RWPE1 (cell line): ENCODE measurements around the gene IFT88.
A peak's percentile ranks its signal among the peaks of the same experiment; 100 is the strongest.

Experiments used
- CTCF ChIA-PET: fragments of 350-600 bp; sonication (Branson Sonifier 250); formaldehyde crosslinking; extraction: SDS; loops from one replicate; lab custom pipeline; 2021; lab: Yijun Ruan, JAX
- POLR2A ChIA-PET: fragments of 400-600 bp; formaldehyde crosslinking; extraction: SDS; loops from one replicate; lab custom pipeline; 2020; ENCODE audit warnings: antibody characterized with exemption; ENCODE audit not compliant: low non-redundant PET; lab: Yijun Ruan, JAX
- DNase-seq: peaks from one replicate; pipeline ENCODE4 v3.0.0; 2012; ENCODE audit warnings: low spot score
- H3K27ac ChIP-seq: fragments of 450-650 bp; 2 replicates; pipeline ENCODE4 v1.5.1; 2017
- CTCF ChIP-seq: fragments of 450-650 bp; conservative IDR thresholded peaks from 2 replicates; pipeline ENCODE4 v1.5.1; 2017; ENCODE audit warnings: low read depth, mild to moderate bottlenecking

The IFT88 gene

GRCh38 chr13:20561741-20562140 lies 5.2 kb upstream of the IFT88 start:
- no peak for TF ChIP-seq CTCF
- no peak for DNase-seq
- ChIA-PET POLR2A (no interaction called here), CTCF (interaction anchor here (0.7 kb wide), 1 partner anchor 363 kb away, joined by 4 read pairs; no protein-coding TSS in a partner anchor)
- H3K27ac ChIP-seq = no peak overlapping the region

- TF ChIP-seq CTCF = no peak
- POLR2A ChIA-PET = no interaction called here
- no peak overlapping the region for H3K27ac ChIP-seq
- no peak for DNase-seq
- CTCF ChIA-PET = no interaction called here
These were observed 1.7 kb upstream of the IFT88 start for GRCh38 chr13:20565115-20565736.

- DNase-seq = peak; percentile 62
- POLR2A ChIA-PET = no interaction called here
- peak overlapping the region; percentile 98 for H3K27ac ChIP-seq
- CTCF ChIA-PET = interaction anchor here (0.6 to 1.1 kb wide), 2 partner anchors 11 to 67 kb away, joined by 6 to 7 read pairs; no protein-coding TSS in a partner anchor
- TF ChIP-seq CTCF = no peak
These were observed 474 bp upstream of the IFT88 start for GRCh38 chr13:20566468-20566897.

GRCh38 chr13:20567881-20568528 lies 1.0 kb downstream of the IFT88 start:
- CTCF ChIA-PET = interaction anchor here (0.6 to 0.9 kb wide), 3 partner anchors 18 to 125 kb away, joined by 3 to 8 read pairs (median 5); no protein-coding TSS in a partner anchor
- DNase-seq = no peak
- no peak for TF ChIP-seq CTCF
- POLR2A ChIA-PET = interaction anchor here (0.6 to 0.8 kb wide), 3 partner anchors 42 to 352 kb away, joined by 4 to 6 read pairs (median 5); no protein-coding TSS in a partner anchor
- peak overlapping the region; percentile 98 for H3K27ac ChIP-seq

GRCh38 chr13:20570517-20570916 lies 3.6 kb downstream of the IFT88 start:
- POLR2A ChIA-PET = no interaction called here
- no peak for DNase-seq

More at GRCh38 chr13:20570517-20570916, 3.6 kb downstream of the IFT88 start:
- no peak for TF ChIP-seq CTCF
- no peak overlapping the region for H3K27ac ChIP-seq
- CTCF ChIA-PET = no interaction called here
